Neural cell (in vitro differentiated cells): Measurements from ENCODE around the gene SYT5. TPM values are rescaled to one million over a fixed set of nuclear protein-coding genes. Genes with fewer than 3 reads are reported as not detected.

Source experiments
- H2AFZ ChIP-seq: fragments of 200-600, 300-800 bp; sonication (generic), shearing (Covaris generic); 2 replicates; pipeline ENCODE4 v1.6.0; 2014; ENCODE audit warnings: low read depth, mild to moderate bottlenecking, antibody characterized with exemption, low read length, moderate library complexity
- H3F3A ChIP-seq: fragments of 200-600 bp; shearing (Covaris generic); 2 replicates; pipeline ENCODE4 v1.6.1; 2016; ENCODE audit warnings: mild to moderate bottlenecking, moderate library complexity, mixed read lengths, antibody characterized with exemption, low read length; ENCODE audit not compliant: insufficient read depth, poor library complexity, severe bottlenecking
- H3K27ac ChIP-seq: fragments of 200-600, 300-800 bp; sonication (generic), shearing (Covaris generic); 2 replicates; pipeline ENCODE4 v1.5.1; 2014; ENCODE audit warnings: mild to moderate bottlenecking, low read length, moderate library complexity
- H3K27me3 ChIP-seq: fragments of 300-800, 200-600 bp; sonication (generic), shearing (Covaris generic); 2 replicates; pipeline ENCODE4 v1.6.0; 2014; ENCODE audit warnings: mild to moderate bottlenecking, low read depth, low read length, moderate library complexity; ENCODE audit not compliant: insufficient read depth
- H3K36me3 ChIP-seq: fragments of 300-800, 200-600 bp; sonication (generic), shearing (Covaris generic); 2 replicates; pipeline ENCODE4 v1.5.1; 2014; ENCODE audit warnings: mild to moderate bottlenecking, antibody characterized with exemption, low read length, moderate library complexity; ENCODE audit not compliant: insufficient read depth
- H3K4me2 ChIP-seq: fragments of 300-800, 200-600 bp; sonication (generic), shearing (Covaris generic); 2 replicates; pipeline ENCODE4 v1.6.0; 2014; ENCODE audit warnings: mild to moderate bottlenecking, low read length
- H3K4me3 ChIP-seq: fragments of 300-800, 200-600 bp; sonication (generic), shearing (Covaris generic); 2 replicates; pipeline ENCODE4 v1.5.1; 2014; ENCODE audit warnings: mild to moderate bottlenecking, low read length, moderate library complexity
- H3K79me2 ChIP-seq: fragments of 200-600 bp; shearing (Covaris generic); replicated peaks from 2 replicates; pipeline ENCODE4 v1.6.0; 2014; ENCODE audit warnings: mild to moderate bottlenecking, low read length, moderate library complexity; ENCODE audit not compliant: insufficient read depth
- H3K9ac ChIP-seq: fragments of 300-800, 200-600 bp; sonication (generic), shearing (Covaris generic); 2 replicates; pipeline ENCODE4 v1.6.1; 2016; ENCODE audit warnings: mild to moderate bottlenecking, low read length, mixed read lengths
- H3K9me2 ChIP-seq: fragments of 200-600 bp; shearing (Covaris generic); 2 replicates; pipeline ENCODE4 v1.6.1; 2016; ENCODE audit warnings: mild to moderate bottlenecking, low read length, mixed read lengths; ENCODE audit not compliant: insufficient read depth
- H3K9me3 ChIP-seq: fragments of 200-600, 300-800 bp; sonication (generic), shearing (Covaris generic); 2 replicates; pipeline ENCODE4 v1.6.1; 2016; ENCODE audit warnings: mild to moderate bottlenecking, mixed run types, low read length, moderate library complexity, mixed read lengths
- H4K20me1 ChIP-seq: fragments of 200-600 bp; shearing (Covaris generic); 2 replicates; pipeline ENCODE4 v1.6.1; 2016; ENCODE audit warnings: mild to moderate bottlenecking, mixed run types; ENCODE audit not compliant: insufficient read depth
- CTCF ChIP-seq: fragments of 450-650 bp; IDR thresholded peaks from 2 replicates; pipeline ENCODE4 v1.5.1; 2014; ENCODE audit warnings: antibody characterized with exemption, mild to moderate bottlenecking, moderate library complexity; ENCODE audit not compliant: poor library complexity, severe bottlenecking
- EP300 ChIP-seq: fragments of 450-650 bp; conservative IDR thresholded peaks from 2 replicates; pipeline ENCODE4 v1.6.1; 2014; ENCODE audit warnings: antibody characterized with exemption, mild to moderate bottlenecking, moderate library complexity; ENCODE audit not compliant: poor library complexity, severe bottlenecking
- EZH2 ChIP-seq: fragments of 200-600, 300-800 bp; shearing (Covaris generic), sonication (generic); IDR thresholded peaks from 2 replicates; pipeline ENCODE4 v1.6.1; 2014; ENCODE audit warnings: antibody characterized with exemption, low read length, borderline replicate concordance, mild to moderate bottlenecking; ENCODE audit not compliant: insufficient read depth, poor library complexity, severe bottlenecking
- MXI1 ChIP-seq: fragments of 450-650 bp; conservative IDR thresholded peaks from 2 replicates; pipeline ENCODE4 v1.6.1; 2014; ENCODE audit warnings: antibody characterized with exemption, mild to moderate bottlenecking; ENCODE audit not compliant: poor library complexity, severe bottlenecking
- POLR2AphosphoS5 ChIP-seq: IDR thresholded peaks from 2 replicates; pipeline ENCODE4 v1.6.1; 2012
- RAD21 ChIP-seq: fragments of 450-650 bp; conservative IDR thresholded peaks from 2 replicates; pipeline ENCODE4 v1.6.1; 2014; ENCODE audit warnings: antibody characterized with exemption, mild to moderate bottlenecking, moderate library complexity
- REST ChIP-seq: IDR thresholded peaks from 2 replicates; pipeline ENCODE4 v1.6.1; 2012; ENCODE audit warnings: borderline replicate concordance
- SMC3 ChIP-seq: fragments of 450-650 bp; conservative IDR thresholded peaks from 2 replicates; pipeline ENCODE4 v1.6.1; 2014; ENCODE audit warnings: antibody characterized with exemption, mild to moderate bottlenecking, moderate library complexity; ENCODE audit not compliant: poor library complexity
- TAF1 ChIP-seq: IDR thresholded peaks from 2 replicates; pipeline ENCODE4 v1.6.1; 2012; ENCODE audit warnings: low read depth
- polyA plus RNA-seq: library from polyadenylated mRNA; depleted of rRNA; stranded (reverse); fragments of >200 nt; gene quantifications from 2 replicates; pipeline ENCODE4 v1.2.3, GENCODE V29; 2014

SYT5 gene
- polyA plus RNA-seq, 1 donor from 2014 or later = 237 TPM

DNA sequence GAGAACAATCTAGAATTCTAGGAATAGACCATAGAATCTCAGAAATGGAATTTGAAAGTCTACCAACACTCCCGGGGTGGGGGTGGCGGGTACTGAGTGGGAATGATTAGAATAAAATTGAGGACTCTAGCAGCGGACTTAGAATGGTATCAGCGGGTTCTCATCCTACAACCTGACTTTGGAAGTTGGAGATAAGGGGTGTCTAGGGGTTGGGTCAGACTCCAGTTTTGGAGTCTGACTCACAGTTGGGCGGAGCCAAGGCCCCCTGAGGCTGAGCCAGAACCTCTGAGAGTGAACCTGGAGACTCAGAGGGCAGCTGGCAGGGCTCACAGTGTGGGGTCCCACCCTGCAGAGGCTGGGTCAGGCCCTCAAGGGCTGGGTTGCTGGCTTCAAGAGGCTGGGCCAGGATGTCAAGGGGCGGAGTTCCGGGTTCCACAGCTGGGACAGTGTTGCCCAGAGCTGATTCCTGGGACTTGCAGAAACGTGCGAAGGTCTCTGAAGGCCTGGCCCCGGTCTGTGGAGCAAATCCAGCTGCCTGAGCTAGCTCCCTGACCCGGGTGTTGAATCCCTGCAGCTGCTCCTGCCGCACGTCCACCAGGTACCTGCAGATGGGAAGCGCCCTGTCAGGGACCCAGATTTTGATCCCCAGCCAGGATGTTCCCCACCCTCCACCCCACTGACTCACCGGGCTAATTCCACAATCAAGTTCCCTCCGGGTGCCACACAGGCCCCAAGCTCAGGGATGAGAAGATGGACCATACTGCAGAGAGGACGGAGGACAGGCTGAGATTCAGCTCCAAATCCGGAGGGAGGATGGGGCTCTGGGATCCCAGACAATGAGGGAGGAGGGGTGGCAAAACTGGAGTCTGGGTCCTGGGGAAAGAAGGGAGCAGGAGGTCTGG lies 21.0 kb downstream of the SYT5 start:
- Histone ChIP-seq H2AFZ (no peak overlapping the region), H4K20me1 (no peaks in the 10 kb centered on the region), H3K27ac (no peak overlapping the region), H3K36me3 (no peaks in the 10 kb centered on the region), H3K79me2 (no peaks in the 10 kb centered on the region), H3K9me3 (no peaks in the 10 kb centered on the region), H3K4me3 (no peak overlapping the region), H3K9me2 (no peaks in the 10 kb centered on the region), H3K4me2 (no peak overlapping the region), H3K27me3 (peaks cover 21% of the 10 kb centered on the region), H3F3A (no peaks in the 10 kb centered on the region), H3K9ac (no peak overlapping the region)
- TF ChIP-seq EZH2 (no peak), EP300 (no peak), POLR2AphosphoS5 (no peak), TAF1 (no peak), MXI1 (no peak), SMC3 (no peak), RAD21 (no peak), CTCF (no peak), REST (no peak)

- H3K27me3 ChIP-seq = peaks cover 21% of the 10 kb centered on the region
- H4K20me1 ChIP-seq = no peaks in the 10 kb centered on the region
These were observed 21.7 kb downstream of the SYT5 start for GRCh38 chr19:55158423-55158822.

More at GRCh38 chr19:55158423-55158822, 21.7 kb downstream of the SYT5 start:
- H3K4me2 ChIP-seq = no peak overlapping the region
- H3K9ac ChIP-seq = no peak overlapping the region
- H3K79me2 ChIP-seq = no peaks in the 10 kb centered on the region
- H2AFZ ChIP-seq = no peak overlapping the region
- H3K9me2 ChIP-seq = no peaks in the 10 kb centered on the region
- TF ChIP-seq EZH2 (no peak), POLR2AphosphoS5 (no peak), EP300 (no peak), REST (no peak), TAF1 (no peak), SMC3 (no peak), CTCF (no peak)
- no peak overlapping the region for H3K4me3 ChIP-seq
- no peaks in the 10 kb centered on the region for H3K36me3 ChIP-seq
- H3F3A ChIP-seq = no peaks in the 10 kb centered on the region
- no peaks in the 10 kb centered on the region for H3K9me3 ChIP-seq
- H3K27ac ChIP-seq = no peak overlapping the region
